Neutrophil (primary cell): ENCODE data around the gene SYCN.

Experiments
- H3K27ac ChIP-seq: fragments of 200-600 bp; sonication (generic); 2 replicates; pipeline ENCODE4 v1.5.1; 2016; ENCODE audit warnings: mild to moderate bottlenecking, moderate library complexity
- H3K27me3 ChIP-seq: fragments of 200-600 bp; sonication (generic); 2 replicates; pipeline ENCODE4 v1.6.0; 2016; ENCODE audit warnings: mild to moderate bottlenecking
- H3K36me3 ChIP-seq: fragments of 200-600 bp; sonication (generic); 2 replicates; pipeline ENCODE4 v1.5.1; 2017
- H3K4me1 ChIP-seq, 2 experiments: fragments of 200-600 bp in 1 of 2; sonication (generic) in 1 of 2; 1 replicate in 1 of 2; 2 replicates in 1 of 2; pipeline versions ENCODE4 v1.5.1 to v1.6.1; 2013 to 2016; ENCODE audit warnings: low read depth in 1 of 2, low read length in 1 of 2, mild to moderate bottlenecking in 1 of 2, moderate library complexity in 1 of 2; ENCODE audit not compliant: control insufficient read depth in 1 of 2, insufficient read depth in 1 of 2
- H3K4me3 ChIP-seq, 2 experiments: fragments of 200-600 bp in 1 of 2; sonication (generic) in 1 of 2; 1 replicate in 1 of 2; 2 replicates in 1 of 2; pipeline ENCODE4 v1.5.1; 2013 to 2016; ENCODE audit warnings: low read depth in 1 of 2, low read length in 1 of 2, mild to moderate bottlenecking in 1 of 2, moderate library complexity in 1 of 2
- H3K9me3 ChIP-seq: fragments of 200-600 bp; sonication (generic); 2 replicates; pipeline ENCODE4 v1.5.1; 2016
- TF ChIP-seq, protein P1 (sequence below): fragments of 200-600 bp; sonication (generic); IDR thresholded peaks from 2 replicates; pipeline ENCODE4 v1.5.1; 2016; ENCODE audit warnings: antibody characterized with exemption

SYCN gene

DNA sequence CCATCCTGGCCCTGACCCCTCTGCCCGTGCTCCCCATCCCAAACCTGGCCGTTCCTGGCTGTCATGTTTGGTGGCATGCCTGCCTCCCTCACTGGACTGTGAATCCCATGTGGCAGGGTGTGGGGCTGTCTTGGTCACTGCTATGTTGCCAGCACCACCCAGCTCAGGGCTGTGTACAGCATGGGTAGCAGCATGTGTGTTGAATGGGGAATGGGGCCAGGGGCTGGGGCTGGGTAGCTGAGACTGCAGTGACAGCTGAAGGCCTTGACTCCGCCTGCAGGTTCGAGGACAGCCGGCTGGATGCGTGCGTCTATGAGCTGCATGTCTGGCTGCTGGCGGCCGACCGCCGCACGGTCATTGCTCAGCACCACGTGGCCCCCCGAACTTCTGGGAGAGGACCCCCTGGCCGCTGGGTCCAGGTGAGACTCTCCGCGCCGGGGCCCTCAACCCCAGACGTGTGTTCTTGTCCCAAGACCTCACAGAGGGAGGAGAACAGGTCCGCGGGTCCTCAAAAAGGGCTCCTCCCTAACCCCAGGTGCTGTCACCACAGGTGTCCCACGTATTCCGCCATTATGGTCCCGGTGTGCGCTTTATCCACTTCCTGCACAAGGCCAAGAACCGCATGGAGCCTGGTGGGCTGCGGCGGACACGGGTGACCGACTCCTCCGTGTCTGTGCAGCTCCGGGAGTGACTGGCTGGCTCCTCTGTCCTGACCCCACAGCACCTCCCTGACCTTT, 3.8 kb downstream of the SYCN start:
- no peaks in the 10 kb centered on the region for H3K9me3 ChIP-seq
- no peak overlapping the region for H3K27ac ChIP-seq
- no peaks in the 10 kb centered on the region for H3K4me1 ChIP-seq
- TF ChIP-seq, protein P1, sequence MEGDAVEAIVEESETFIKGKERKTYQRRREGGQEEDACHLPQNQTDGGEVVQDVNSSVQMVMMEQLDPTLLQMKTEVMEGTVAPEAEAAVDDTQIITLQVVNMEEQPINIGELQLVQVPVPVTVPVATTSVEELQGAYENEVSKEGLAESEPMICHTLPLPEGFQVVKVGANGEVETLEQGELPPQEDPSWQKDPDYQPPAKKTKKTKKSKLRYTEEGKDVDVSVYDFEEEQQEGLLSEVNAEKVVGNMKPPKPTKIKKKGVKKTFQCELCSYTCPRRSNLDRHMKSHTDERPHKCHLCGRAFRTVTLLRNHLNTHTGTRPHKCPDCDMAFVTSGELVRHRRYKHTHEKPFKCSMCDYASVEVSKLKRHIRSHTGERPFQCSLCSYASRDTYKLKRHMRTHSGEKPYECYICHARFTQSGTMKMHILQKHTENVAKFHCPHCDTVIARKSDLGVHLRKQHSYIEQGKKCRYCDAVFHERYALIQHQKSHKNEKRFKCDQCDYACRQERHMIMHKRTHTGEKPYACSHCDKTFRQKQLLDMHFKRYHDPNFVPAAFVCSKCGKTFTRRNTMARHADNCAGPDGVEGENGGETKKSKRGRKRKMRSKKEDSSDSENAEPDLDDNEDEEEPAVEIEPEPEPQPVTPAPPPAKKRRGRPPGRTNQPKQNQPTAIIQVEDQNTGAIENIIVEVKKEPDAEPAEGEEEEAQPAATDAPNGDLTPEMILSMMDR: no peak
- no peak overlapping the region for H3K4me3 ChIP-seq
- H3K36me3 ChIP-seq: no peaks in the 10 kb centered on the region
- H3K27me3 ChIP-seq: peaks cover 97% of the 10 kb centered on the region

DNA sequence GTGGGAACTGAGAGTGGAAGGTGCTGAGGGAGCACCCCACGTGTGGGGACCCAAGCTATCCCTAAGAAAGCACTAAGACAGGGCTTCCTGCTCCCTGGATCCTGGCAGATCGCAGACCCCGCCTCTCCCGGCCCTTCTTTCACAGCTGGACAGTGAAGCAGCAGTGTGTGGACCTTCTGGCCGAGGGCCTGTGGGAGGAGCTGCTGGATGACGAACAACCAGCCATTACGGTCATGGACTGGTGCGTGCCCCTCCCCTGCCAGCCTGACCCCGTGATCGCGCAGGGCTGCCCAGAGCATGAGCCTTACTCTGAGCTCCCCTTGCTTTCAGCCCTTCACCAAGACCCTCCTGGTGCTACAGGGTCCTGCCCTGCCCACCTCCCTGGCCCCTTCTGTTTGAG, 5.0 kb downstream of the SYCN start:
- no peaks in the 10 kb centered on the region for H3K4me1 ChIP-seq
- H3K27ac ChIP-seq: no peak overlapping the region
- H3K4me3 ChIP-seq: no peak overlapping the region
- H3K9me3 ChIP-seq: no peaks in the 10 kb centered on the region
- peaks cover 97% of the 10 kb centered on the region for H3K27me3 ChIP-seq
- no peaks in the 10 kb centered on the region for H3K36me3 ChIP-seq
- TF ChIP-seq, protein P1: no peak

DNA sequence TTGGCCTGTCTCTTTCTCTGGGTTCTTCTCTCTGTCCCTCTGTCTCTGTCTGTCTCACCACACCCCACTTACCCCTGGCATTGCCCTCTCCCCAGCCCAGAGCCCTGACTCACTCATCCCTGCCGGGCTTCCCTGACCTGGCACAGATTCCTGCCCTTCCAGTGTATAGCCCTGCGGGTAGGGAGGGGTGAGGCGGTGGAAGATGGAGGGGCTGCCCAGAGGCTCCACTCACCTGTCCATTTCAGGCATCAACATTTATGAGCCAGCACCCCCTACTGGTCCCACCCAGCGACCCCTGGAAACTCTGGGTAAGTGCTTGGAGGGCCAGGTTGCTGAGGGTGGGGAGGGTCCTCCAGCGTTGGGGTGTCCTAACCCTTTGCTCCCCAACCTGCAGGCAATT, 6.3 kb downstream of the SYCN start:
- TF ChIP-seq, protein P1: no peak

DNA sequence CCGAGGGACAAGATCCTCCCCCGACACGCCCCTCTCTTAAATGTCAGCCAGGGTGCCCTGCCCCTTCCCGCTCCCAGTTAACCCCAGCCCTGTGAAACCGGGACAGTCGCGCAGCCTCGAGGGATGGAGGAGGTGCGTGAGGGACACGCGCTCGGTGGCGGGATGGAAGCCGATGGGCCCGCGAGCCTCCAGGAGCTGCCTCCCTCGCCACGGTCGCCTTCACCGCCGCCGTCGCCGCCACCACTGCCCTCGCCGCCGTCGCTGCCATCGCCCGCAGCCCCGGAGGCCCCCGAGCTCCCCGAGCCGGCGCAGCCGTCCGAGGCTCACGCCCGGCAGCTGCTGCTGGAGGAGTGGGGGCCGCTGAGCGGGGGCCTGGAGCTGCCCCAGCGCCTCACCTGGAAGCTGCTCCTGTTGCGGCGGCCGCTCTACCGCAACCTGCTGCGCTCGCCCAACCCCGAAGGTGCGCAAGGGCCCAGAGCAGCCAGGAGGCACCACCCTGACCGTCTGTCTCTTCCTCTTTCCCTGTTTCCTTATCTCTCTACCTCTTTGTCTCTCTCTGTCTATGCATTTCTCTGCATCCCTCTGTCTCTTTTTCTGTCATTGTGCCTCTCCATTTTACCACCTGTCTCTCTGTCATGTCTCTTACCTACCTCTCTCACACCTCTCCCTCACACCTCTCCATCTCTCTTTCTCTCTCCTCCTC, 7.1 kb downstream of the SYCN start, which contains the start of gene NCCRP1:
Gene NCCRP1, plus strand, starts transcription at position 105 of the 703 bp plus-strand sequence. Its CDS starts 19 bp downstream, at position 124.
- no peak within 1 kb of the TSS for H3K27ac ChIP-seq
- no peaks in the 10 kb centered on the region for H3K36me3 ChIP-seq
- no peaks in the 10 kb centered on the region for H3K4me1 ChIP-seq
- H3K4me3 ChIP-seq: no peak within 1 kb of the TSS
- TF ChIP-seq, protein P1: no peak
- H3K9me3 ChIP-seq: no peaks in the 10 kb centered on the region
- H3K27me3 ChIP-seq: peaks cover 86% of the 10 kb centered on the region

More for the DNA sequence above, 6.3 kb downstream of the SYCN start:
- H3K36me3 ChIP-seq: no peaks in the 10 kb centered on the region
- H3K4me1 ChIP-seq: no peaks in the 10 kb centered on the region
- peaks cover 94% of the 10 kb centered on the region for H3K27me3 ChIP-seq
- no peak overlapping the region for H3K27ac ChIP-seq
- no peaks in the 10 kb centered on the region for H3K9me3 ChIP-seq
- H3K4me3 ChIP-seq: no peak overlapping the region

DNA sequence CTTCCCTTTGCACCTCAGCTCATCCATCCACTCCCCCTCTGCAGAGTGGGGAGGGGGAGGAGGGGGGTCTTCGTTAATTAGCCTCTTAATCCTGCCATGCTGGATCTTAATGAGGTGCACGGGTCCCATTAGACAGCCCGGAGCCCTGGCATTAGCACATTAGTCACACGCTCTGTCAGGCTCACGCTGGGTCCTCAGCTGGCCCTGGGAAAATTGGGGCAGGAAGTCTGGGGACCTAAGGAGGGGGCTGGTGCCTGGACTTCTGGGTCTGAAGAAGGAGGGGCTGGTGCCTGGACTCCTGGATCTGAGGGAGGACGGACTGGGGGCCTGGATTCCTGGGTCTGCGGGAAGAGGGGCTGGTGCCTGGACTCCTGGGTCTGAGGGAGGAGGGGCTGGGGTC, 7.7 kb downstream of the SYCN start:
- H3K4me1 ChIP-seq: no peaks in the 10 kb centered on the region
- no peaks in the 10 kb centered on the region for H3K9me3 ChIP-seq
- H3K4me3 ChIP-seq: no peak overlapping the region
- H3K27ac ChIP-seq: no peak overlapping the region
- peaks cover 79% of the 10 kb centered on the region for H3K27me3 ChIP-seq
- TF ChIP-seq, protein P1: no peak
- no peaks in the 10 kb centered on the region for H3K36me3 ChIP-seq
